Fibroblast of villous mesenchyme (primary cell): ENCODE results near the gene LPCAT1. TPM values are rescaled to one million over a fixed set of nuclear protein-coding genes. Genes with fewer than 3 reads are reported as not detected.

ENCODE experiments used
- DNase-seq: peaks from one replicate; pipeline ENCODE4 v3.0.0-alpha.2; 2010; ENCODE audit warnings: low read depth
- H3K4me3 ChIP-seq: 2 replicates; pipeline ENCODE4 v1.5.1; 2011; ENCODE audit warnings: low read depth, mild to moderate bottlenecking, low read length
- total RNA-seq: library from RNA; depleted of rRNA; stranded (reverse); fragments of >200 nt; gene quantifications from 2 replicates; pipeline ENCODE4 v1.2.3, GENCODE V29; 2012
- TF ChIP-seq, protein P1 (sequence below): IDR thresholded peaks from 2 replicates; pipeline ENCODE4 v1.5.1; 2012; ENCODE audit warnings: low read depth, mild to moderate bottlenecking, low read length; ENCODE audit not compliant: insufficient read depth

Gene LPCAT1
- total RNA-seq, 1 donor, result 57.4 TPM

DNA sequence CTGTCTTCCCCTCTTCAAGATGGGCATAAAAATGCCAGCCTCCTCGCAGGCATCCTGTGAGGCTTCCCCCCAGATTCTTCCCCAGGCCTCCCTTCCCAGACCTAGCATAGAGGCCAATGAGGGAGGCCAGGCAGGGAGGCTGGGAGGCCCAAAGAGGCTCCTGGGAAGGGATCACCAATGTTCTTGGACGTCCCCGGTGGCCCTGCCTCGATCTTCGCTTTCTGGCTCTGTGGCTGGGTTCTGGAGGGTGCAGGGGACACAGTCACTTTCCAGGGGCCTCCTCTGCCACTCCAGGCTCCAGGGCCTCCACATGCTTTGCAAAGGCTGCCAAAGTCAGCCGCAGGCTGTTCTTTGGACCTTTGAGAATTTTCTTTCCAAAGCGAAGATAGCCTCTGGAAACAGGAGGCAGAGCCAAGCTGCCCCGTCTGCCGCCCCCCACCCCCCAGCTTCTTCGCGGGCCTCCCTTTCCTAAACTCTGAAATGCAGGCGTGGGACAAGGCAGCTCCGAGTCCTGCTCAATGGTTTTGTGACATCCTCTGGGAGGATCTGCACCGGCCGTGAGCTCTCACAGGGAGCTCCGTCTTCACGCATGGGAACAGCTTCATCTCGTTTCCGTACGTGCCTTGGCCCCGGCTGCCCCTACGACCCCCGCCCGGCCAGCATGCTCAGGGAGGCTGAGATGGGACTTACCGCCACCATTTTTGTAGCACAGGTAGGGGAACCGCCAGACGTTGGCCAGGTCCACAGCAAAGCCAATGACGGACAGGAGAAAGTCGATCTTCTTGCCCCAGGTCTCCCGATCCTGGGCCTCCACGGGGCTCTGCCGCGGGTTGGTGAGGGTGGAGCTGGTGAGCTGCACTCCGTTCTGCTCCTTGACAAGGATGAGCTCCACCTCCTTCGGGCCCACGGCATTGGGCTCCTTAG lies 81.3 kb downstream of the LPCAT1 start:
- no peak overlapping the region for H3K4me3 ChIP-seq
- TF ChIP-seq, protein P1, sequence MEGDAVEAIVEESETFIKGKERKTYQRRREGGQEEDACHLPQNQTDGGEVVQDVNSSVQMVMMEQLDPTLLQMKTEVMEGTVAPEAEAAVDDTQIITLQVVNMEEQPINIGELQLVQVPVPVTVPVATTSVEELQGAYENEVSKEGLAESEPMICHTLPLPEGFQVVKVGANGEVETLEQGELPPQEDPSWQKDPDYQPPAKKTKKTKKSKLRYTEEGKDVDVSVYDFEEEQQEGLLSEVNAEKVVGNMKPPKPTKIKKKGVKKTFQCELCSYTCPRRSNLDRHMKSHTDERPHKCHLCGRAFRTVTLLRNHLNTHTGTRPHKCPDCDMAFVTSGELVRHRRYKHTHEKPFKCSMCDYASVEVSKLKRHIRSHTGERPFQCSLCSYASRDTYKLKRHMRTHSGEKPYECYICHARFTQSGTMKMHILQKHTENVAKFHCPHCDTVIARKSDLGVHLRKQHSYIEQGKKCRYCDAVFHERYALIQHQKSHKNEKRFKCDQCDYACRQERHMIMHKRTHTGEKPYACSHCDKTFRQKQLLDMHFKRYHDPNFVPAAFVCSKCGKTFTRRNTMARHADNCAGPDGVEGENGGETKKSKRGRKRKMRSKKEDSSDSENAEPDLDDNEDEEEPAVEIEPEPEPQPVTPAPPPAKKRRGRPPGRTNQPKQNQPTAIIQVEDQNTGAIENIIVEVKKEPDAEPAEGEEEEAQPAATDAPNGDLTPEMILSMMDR, result no peak
- DNase-seq, result no peak

- no peak overlapping the region for H3K4me3 ChIP-seq
- no peak for DNase-seq
- TF ChIP-seq, protein P1, result no peak
Observed at GRCh38 chr5:1441166-1441865, 82.4 kb downstream of the LPCAT1 start.

DNA sequence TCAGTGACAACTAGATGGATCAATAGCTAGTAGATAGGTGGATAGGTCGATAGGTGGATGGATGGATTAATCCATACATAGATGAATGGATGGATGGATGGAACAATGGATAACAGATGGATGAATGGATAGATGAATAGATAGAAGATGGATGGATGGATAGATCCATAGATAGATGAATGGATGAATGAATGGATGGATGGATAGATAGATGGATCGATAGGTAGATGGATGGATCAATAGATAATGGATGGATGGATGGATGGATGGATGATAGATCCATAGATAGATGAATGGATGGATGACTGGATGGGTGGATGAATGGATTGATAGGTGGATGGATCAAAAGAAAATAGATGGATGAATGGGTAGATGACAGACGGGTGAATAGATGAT lies 83.7 kb downstream of the LPCAT1 start:
- no peak overlapping the region for H3K4me3 ChIP-seq
- TF ChIP-seq, protein P1, result no peak
- DNase-seq, result no peak

DNA sequence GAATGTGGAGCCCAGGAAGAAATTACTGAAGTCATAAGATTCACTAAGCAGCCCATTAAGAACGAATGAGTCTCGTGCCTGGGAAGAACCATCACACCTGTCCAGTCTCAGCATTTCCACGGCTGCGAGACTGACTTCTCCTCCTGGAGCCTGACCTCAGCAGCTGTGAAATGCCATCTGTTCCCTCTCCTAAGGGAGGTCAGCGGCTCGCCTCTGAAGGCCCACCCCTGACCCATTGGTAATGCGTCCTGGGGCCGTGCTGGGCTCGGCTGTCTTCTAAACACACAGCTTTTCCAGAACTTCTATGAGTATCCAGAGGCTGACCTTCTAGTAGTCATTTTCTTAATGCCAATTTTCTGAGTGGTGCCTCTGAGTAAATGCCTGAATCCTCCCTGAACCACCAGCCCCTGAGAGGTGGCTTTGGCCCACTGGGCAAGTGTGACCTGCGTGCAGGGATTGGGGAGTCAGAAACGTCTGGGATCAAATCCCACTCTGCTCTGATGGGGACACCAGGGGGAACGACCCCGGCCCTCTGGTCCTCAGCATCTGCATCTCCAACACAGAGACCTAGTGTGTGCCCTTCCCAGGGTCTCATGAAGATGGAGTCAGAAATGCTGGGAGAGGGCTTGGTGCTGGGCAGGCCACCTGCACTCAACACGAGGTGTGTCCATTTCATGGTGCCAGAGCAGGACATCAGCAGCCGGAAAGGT lies 84.2 kb downstream of the LPCAT1 start:
- no peak for DNase-seq
- H3K4me3 ChIP-seq, result no peak overlapping the region
- TF ChIP-seq, protein P1, result no peak

GRCh38 chr5:1438871-1439270 lies 84.9 kb downstream of the LPCAT1 start:
- DNase-seq, result no peak
- no peak overlapping the region for H3K4me3 ChIP-seq
- TF ChIP-seq, protein P1, result no peak

GRCh38 chr5:1437876-1438559 lies 85.7 kb downstream of the LPCAT1 start:
- DNase-seq, result no peak
- TF ChIP-seq, protein P1, result no peak
- no peak overlapping the region for H3K4me3 ChIP-seq
